ENCODE measurements around the gene FYN. TPM values are rescaled to one million over a fixed set of nuclear protein-coding genes. Genes with fewer than 3 reads are reported as not detected.

The FYN gene
- total RNA-seq, 2 donors from 2014 or later = 25.7 to 83.1 TPM

- TF ChIP-seq, protein P1, sequence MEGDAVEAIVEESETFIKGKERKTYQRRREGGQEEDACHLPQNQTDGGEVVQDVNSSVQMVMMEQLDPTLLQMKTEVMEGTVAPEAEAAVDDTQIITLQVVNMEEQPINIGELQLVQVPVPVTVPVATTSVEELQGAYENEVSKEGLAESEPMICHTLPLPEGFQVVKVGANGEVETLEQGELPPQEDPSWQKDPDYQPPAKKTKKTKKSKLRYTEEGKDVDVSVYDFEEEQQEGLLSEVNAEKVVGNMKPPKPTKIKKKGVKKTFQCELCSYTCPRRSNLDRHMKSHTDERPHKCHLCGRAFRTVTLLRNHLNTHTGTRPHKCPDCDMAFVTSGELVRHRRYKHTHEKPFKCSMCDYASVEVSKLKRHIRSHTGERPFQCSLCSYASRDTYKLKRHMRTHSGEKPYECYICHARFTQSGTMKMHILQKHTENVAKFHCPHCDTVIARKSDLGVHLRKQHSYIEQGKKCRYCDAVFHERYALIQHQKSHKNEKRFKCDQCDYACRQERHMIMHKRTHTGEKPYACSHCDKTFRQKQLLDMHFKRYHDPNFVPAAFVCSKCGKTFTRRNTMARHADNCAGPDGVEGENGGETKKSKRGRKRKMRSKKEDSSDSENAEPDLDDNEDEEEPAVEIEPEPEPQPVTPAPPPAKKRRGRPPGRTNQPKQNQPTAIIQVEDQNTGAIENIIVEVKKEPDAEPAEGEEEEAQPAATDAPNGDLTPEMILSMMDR (IDR thresholded peaks at IDR 0.05) = no peak
- TF ChIP-seq POLR2A (IDR thresholded peaks at IDR 0.05) = no peak
- no peaks in the 10 kb centered on the region for H3K27me3 ChIP-seq
- DNase-seq = no peak
These were observed 92.1 kb downstream of the FYN start for GRCh38 chr6:111781041-111781708.

DNA sequence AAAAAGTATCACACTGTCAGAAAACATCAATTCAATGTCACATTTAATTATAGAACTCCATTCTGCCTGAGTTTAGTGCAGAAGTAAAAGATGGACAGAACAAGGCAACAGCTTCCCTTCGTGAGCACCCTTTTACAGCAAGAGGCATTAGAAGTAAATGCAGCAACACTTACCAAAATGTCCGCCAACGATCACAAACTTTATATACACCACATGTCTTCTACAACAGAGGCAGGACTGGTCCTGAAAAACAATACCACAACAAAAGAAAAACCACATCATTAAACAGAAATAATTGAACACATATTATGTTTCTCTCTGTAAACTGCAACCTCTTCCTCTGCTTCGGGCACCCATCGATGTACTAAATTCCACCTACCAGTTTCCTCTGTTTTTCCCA lies 92.9 kb downstream of the FYN start:
- Histone ChIP-seq H3K9me3 (no peaks in the 10 kb centered on the region), H3K27ac (no peak overlapping the region), H3K4me1 (no peaks in the 10 kb centered on the region), H3K36me3 (replicated peaks in 1 of 2; ENCODE audit: insufficient read depth in 1 of 2, low read depth in 2 of 2) (no peaks in the 10 kb centered on the region), H3K4me3 (no peak overlapping the region), H3K27me3 (no peaks in the 10 kb centered on the region)
- DNase-seq (no peak), ATAC-seq (no peak)
- intact Hi-C loops (cut with DNase I) = no loop called here
- TF ChIP-seq, protein P1 (IDR thresholded peaks at IDR 0.05) = no peak
- TF ChIP-seq POLR2A (IDR thresholded peaks at IDR 0.05) = no peak
- WGBS, 2 donors = 82 to 90% methylated on average over 5 of the region's 5 CpGs

More at GRCh38 chr6:111781041-111781708, 92.1 kb downstream of the FYN start:
- Histone ChIP-seq H3K4me1 (no peaks in the 10 kb centered on the region), H3K9me3 (no peaks in the 10 kb centered on the region), H3K36me3 (replicated peaks in 1 of 2; ENCODE audit: insufficient read depth in 1 of 2, low read depth in 2 of 2) (no peaks in the 10 kb centered on the region), H3K27ac (no peak overlapping the region), H3K4me3 (no peak overlapping the region)
- intact Hi-C loops (cut with DNase I) = no loop called here
- no peak for ATAC-seq
- 72 to 76% methylated on average over 11 of the region's 11 CpGs for whole genome bisulfite sequencing, 2 donors

- no peaks in the 10 kb centered on the region for H3K36me3 ChIP-seq (replicated peaks in 1 of 2; ENCODE audit: insufficient read depth in 1 of 2, low read depth in 2 of 2)
- H3K4me1 ChIP-seq = no peaks in the 10 kb centered on the region
- no peak for TF ChIP-seq POLR2A (IDR thresholded peaks at IDR 0.05)
- TF ChIP-seq, protein P1 (IDR thresholded peaks at IDR 0.05) = no peak
- no peaks in the 10 kb centered on the region for H3K27me3 ChIP-seq
- no peak overlapping the region for H3K27ac ChIP-seq
- intact Hi-C loops (cut with DNase I) = no loop called here
- no peak overlapping the region for H3K4me3 ChIP-seq
- ATAC-seq (no peak), DNase-seq (no peak)
- no peaks in the 10 kb centered on the region for H3K9me3 ChIP-seq
- 88 to 100% methylated on average over 2 of the region's 2 CpGs for WGBS, 2 donors
These were observed 93.6 kb downstream of the FYN start for GRCh38 chr6:111779660-111780059.

- WGBS, 2 donors = 75 to 80% methylated on average over 3 of the region's 3 CpGs
- ATAC-seq (no peak), DNase-seq (no peak)
- TF ChIP-seq, protein P1 (IDR thresholded peaks at IDR 0.05) = no peak
- TF ChIP-seq POLR2A (IDR thresholded peaks at IDR 0.05) = no peak
- H3K4me1 ChIP-seq = no peaks in the 10 kb centered on the region
- no peak overlapping the region for H3K4me3 ChIP-seq
- intact Hi-C loops (cut with DNase I) = no loop called here
- H3K27me3 ChIP-seq = no peaks in the 10 kb centered on the region
- H3K27ac ChIP-seq = no peak overlapping the region
- no peaks in the 10 kb centered on the region for H3K9me3 ChIP-seq
- H3K36me3 ChIP-seq (replicated peaks in 1 of 2; ENCODE audit: insufficient read depth in 1 of 2, low read depth in 2 of 2) = no peaks in the 10 kb centered on the region
These were observed 94.2 kb downstream of the FYN start for GRCh38 chr6:111779031-111779430.

GRCh38 chr6:111777357-111777756 lies 95.9 kb downstream of the FYN start:
- Histone ChIP-seq H3K4me1 (no peaks in the 10 kb centered on the region), H3K4me3 (no peak overlapping the region), H3K27ac (no peak overlapping the region), H3K27me3 (no peaks in the 10 kb centered on the region), H3K36me3 (replicated peaks in 1 of 2; ENCODE audit: insufficient read depth in 1 of 2, low read depth in 2 of 2) (no peaks in the 10 kb centered on the region), H3K9me3 (no peaks in the 10 kb centered on the region)
- intact Hi-C loops (cut with DNase I) = no loop called here
- WGBS, 2 donors = 80 to 87% methylated on average over 6 of the region's 6 CpGs
- TF ChIP-seq POLR2A (IDR thresholded peaks at IDR 0.05) = no peak
- TF ChIP-seq, protein P1 (IDR thresholded peaks at IDR 0.05) = no peak
- DNase-seq (no peak), ATAC-seq (no peak)
